Inferior parietal cortex (tissue), 1 donor: Measurements from ENCODE around the gene ABCA2.

Experiments used
- DNase-seq: peaks from one replicate; pipeline ENCODE4 v3.0.0-alpha.2; 2016; ENCODE audit errors: extremely low spot score

Gene ABCA2

GRCh38 chr9:136964833-136965422, 63.1 kb downstream of the ABCA2 start:
- no peak for DNase-seq

GRCh38 chr9:136964171-136964689, 63.8 kb downstream of the ABCA2 start:
- no peak for DNase-seq

- no peak for DNase-seq
Measured at GRCh38 chr9:136963751-136964150, 64.3 kb downstream of the ABCA2 start.

GRCh38 chr9:136963341-136963740, 64.7 kb downstream of the ABCA2 start:
- DNase-seq: no peak

GRCh38 chr9:136962701-136963248, 65.3 kb downstream of the ABCA2 start:
- DNase-seq: no peak

- no peak for DNase-seq
Measured at GRCh38 chr9:136962163-136962562, 65.9 kb downstream of the ABCA2 start.

GRCh38 chr9:136961279-136962065, 66.6 kb downstream of the ABCA2 start:
- DNase-seq: no peak

GRCh38 chr9:136960938-136961275, 67.1 kb downstream of the ABCA2 start:
- DNase-seq: no peak

- DNase-seq: no peak
Measured at GRCh38 chr9:136960212-136960937, 67.7 kb downstream of the ABCA2 start.

- DNase-seq: no peak
Measured at GRCh38 chr9:136958898-136959850, 68.9 kb downstream of the ABCA2 start.

GRCh38 chr9:136958473-136958872, 69.6 kb downstream of the ABCA2 start:
- no peak for DNase-seq

- no peak for DNase-seq
Measured at GRCh38 chr9:136957901-136958300, 70.1 kb downstream of the ABCA2 start.

GRCh38 chr9:136957461-136957860, 70.6 kb downstream of the ABCA2 start:
- DNase-seq: no peak
